ENCODE measurements around the gene CSPG4. TPM values are rescaled to one million over a fixed set of nuclear protein-coding genes. Genes with fewer than 3 reads are reported as not detected.

Gene CSPG4
- total and polyA plus RNA-seq, 8 donors: 0.35 to 3.1 (median 1.0) TPM

DNA sequence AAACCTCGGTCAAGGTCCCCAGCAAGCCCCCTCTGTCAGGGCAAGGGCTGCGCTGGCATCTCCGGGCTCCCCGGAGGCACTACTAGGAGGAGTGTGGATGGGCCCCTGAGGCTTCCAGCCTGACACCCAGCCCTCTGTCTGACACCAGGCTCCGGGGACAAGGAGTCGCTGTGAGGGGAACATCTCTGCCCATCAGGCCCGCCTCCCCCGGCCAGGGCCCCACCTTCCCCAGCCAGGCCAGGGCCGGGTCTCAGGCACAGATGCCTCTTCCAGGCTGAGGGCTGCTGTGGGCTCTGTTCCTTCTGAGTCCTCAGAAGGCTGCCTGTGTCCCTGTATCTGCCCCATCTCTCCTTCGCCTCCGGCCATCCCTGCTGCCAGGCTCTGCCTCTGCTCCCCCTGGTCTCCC lies 15.8 kb downstream of the CSPG4 start:
- Histone ChIP-seq H3K4me3 (no peak overlapping the region), H3K9me3 (no peaks in the 10 kb centered on the region), H3K36me3 (no peaks in the 10 kb centered on the region), H3K27ac (no peak overlapping the region), H3K4me1 (peaks cover 0 to 15% (median 11%) of the 10 kb centered on the region in 3 donors), H3K27me3 (no peaks in the 10 kb centered on the region)
- DNase-seq (peak in 2 of 6 donors; percentile 49 to 52), FAIRE-seq (no peak), ATAC-seq (no peak)
- no peak for TF ChIP-seq CTCF (IDR thresholded peaks at IDR 0.05)
- intact Hi-C loops (cut with DNase I): no loop called here
- WGBS, 2 donors: 82 to 90% methylated on average over 10 to 11 of the region's 11 CpGs

GRCh38 chr15:75696311-75696720 lies 16.3 kb downstream of the CSPG4 start:
- Histone ChIP-seq H3K9me3 (no peaks in the 10 kb centered on the region), H3K27ac (no peak overlapping the region), H3K4me1 (peaks cover 0 to 15% (median 11%) of the 10 kb centered on the region in 3 donors), H3K4me3 (no peak overlapping the region), H3K36me3 (no peaks in the 10 kb centered on the region), H3K27me3 (no peaks in the 10 kb centered on the region)
- no peak for ATAC-seq
- DNase-seq: peak in 1 of 6 donors; percentile 39
- 84 to 91% methylated on average over 13 to 14 of the region's 14 CpGs for WGBS, 2 donors
- intact Hi-C loops (cut with DNase I): no loop called here
- no peak for TF ChIP-seq CTCF (IDR thresholded peaks at IDR 0.05)
- no peak for FAIRE-seq

- Histone ChIP-seq H3K36me3 (no peaks in the 10 kb centered on the region), H3K27ac (no peak overlapping the region), H3K4me3 (no peak overlapping the region), H3K4me1 (peaks cover 0 to 15% (median 11%) of the 10 kb centered on the region in 3 donors), H3K9me3 (no peaks in the 10 kb centered on the region), H3K27me3 (no peaks in the 10 kb centered on the region)
- WGBS, 2 donors: 77 to 84% methylated on average over 7 of the region's 7 CpGs
- DNase-seq: no peak
- intact Hi-C loops (cut with DNase I): no loop called here
- no peak for FAIRE-seq
- no peak for TF ChIP-seq CTCF (IDR thresholded peaks at IDR 0.05)
- no peak for ATAC-seq
Observed at GRCh38 chr15:75695634-75696310, 16.9 kb downstream of the CSPG4 start.

DNA sequence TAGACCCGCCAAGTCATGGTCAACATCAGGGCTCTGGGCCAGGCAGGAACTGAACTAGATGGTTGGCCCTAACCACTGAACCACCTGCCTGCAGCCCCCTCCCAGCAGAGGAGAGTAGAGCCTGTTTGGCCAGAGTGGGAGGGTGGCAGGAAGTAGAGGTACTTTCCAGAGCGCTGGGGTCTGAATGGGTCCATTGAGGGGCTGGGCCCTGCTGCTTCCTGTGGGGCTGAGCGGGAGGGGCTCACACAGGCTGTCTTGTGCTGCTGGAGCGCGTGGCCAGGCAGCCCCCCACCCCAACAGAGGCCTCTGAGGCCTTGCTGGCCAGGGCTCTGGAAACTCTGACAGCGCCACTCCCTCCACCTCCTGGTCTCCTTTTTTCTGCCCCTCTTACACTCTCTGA lies 17.4 kb downstream of the CSPG4 start:
- Histone ChIP-seq H3K27me3 (no peaks in the 10 kb centered on the region), H3K9me3 (no peaks in the 10 kb centered on the region), H3K4me1 (peaks cover 0 to 15% (median 11%) of the 10 kb centered on the region in 3 donors), H3K27ac (no peak overlapping the region), H3K4me3 (no peak overlapping the region), H3K36me3 (no peaks in the 10 kb centered on the region)
- FAIRE-seq: no peak
- ATAC-seq: no peak
- DNase-seq: peak in 1 of 6 donors; percentile 48
- intact Hi-C loops (cut with DNase I): no loop called here
- no peak for TF ChIP-seq CTCF (IDR thresholded peaks at IDR 0.05)
- 72 to 73% methylated on average over 6 of the region's 6 CpGs for WGBS, 2 donors
